H9 (cell line): ENCODE data around the gene SLC12A8. TPM values are rescaled to one million over a fixed set of nuclear protein-coding genes. Genes with fewer than 3 reads are reported as not detected.

ENCODE experiments used
- DNase-seq: peaks from one replicate; pipeline ENCODE4 v3.0.0-alpha.2; 2017
- H2AFZ ChIP-seq: one replicate; pipeline ENCODE4 v1.6.1; 2013; ENCODE audit warnings: mild to moderate bottlenecking, low read length, control low read depth, moderate library complexity
- H2AK5ac ChIP-seq: 2 replicates; pipeline ENCODE4 v1.6.1; 2013; ENCODE audit warnings: low read length, control low read depth, mixed read lengths; ENCODE audit not compliant: insufficient read length
- H2BK120ac ChIP-seq: one replicate; pipeline ENCODE4 v1.6.1; 2013; ENCODE audit warnings: low read depth, mild to moderate bottlenecking, low read length, control low read depth, inconsistent platforms; ENCODE audit not compliant: poor library complexity, severe bottlenecking
- H2BK12ac ChIP-seq: 2 replicates; pipeline ENCODE4 v1.6.1; 2013; ENCODE audit warnings: low read length, control low read depth, mixed read lengths, low read depth; ENCODE audit not compliant: insufficient read length
- H2BK15ac ChIP-seq: 2 replicates; pipeline ENCODE4 v1.6.1; 2013; ENCODE audit warnings: low read depth, low read length, control low read depth
- H2BK20ac ChIP-seq: one replicate; pipeline ENCODE4 v1.6.1; 2013; ENCODE audit warnings: low read depth, mild to moderate bottlenecking, low read length, control low read depth, inconsistent platforms; ENCODE audit not compliant: poor library complexity, severe bottlenecking
- H2BK5ac ChIP-seq: 2 replicates; pipeline ENCODE4 v1.6.1; 2013; ENCODE audit warnings: low read length, control low read depth, mixed read lengths; ENCODE audit not compliant: insufficient read length
- H3K14ac ChIP-seq: 2 replicates; pipeline ENCODE4 v1.6.1; 2013; ENCODE audit warnings: low read length, control low read depth; ENCODE audit not compliant: insufficient read depth
- H3K18ac ChIP-seq: 2 replicates; pipeline ENCODE4 v1.6.1; 2013; ENCODE audit warnings: low read depth, mild to moderate bottlenecking, mixed read lengths, low read length, control low read depth; ENCODE audit not compliant: insufficient read length
- H3K23ac ChIP-seq: 2 replicates; pipeline ENCODE4 v1.6.1; 2013; ENCODE audit warnings: low read length, control low read depth, mixed read lengths, low read depth; ENCODE audit not compliant: insufficient read length
- H3K23me2 ChIP-seq: 2 replicates; pipeline ENCODE4 v1.6.1; 2013; ENCODE audit warnings: low read depth, mild to moderate bottlenecking, mixed read lengths, low read length, control low read depth; ENCODE audit not compliant: insufficient read length, poor library complexity, severe bottlenecking
- H3K27ac ChIP-seq: 2 replicates; pipeline ENCODE4 v1.5.1; 2013; ENCODE audit warnings: low read length, control low read depth, mixed read lengths, low read depth; ENCODE audit not compliant: insufficient read length
- H3K27me3 ChIP-seq: 2 replicates; pipeline ENCODE4 v1.6.1; 2013; ENCODE audit warnings: low read length, control low read depth, inconsistent platforms; ENCODE audit not compliant: insufficient read depth
- H3K4ac ChIP-seq: 2 replicates; pipeline ENCODE4 v1.6.1; 2013; ENCODE audit warnings: low read depth, mild to moderate bottlenecking, control low read depth, inconsistent platforms, low read length, moderate library complexity
- H3K4me1 ChIP-seq: 2 replicates; pipeline ENCODE4 v1.6.1; 2013; ENCODE audit warnings: low read length, control low read depth, inconsistent platforms; ENCODE audit not compliant: insufficient read depth
- H3K4me2 ChIP-seq: 2 replicates; pipeline ENCODE4 v1.6.1; 2013; ENCODE audit warnings: low read length, control low read depth, mixed read lengths; ENCODE audit not compliant: insufficient read length, insufficient read depth
- H3K56ac ChIP-seq: 2 replicates; pipeline ENCODE4 v1.6.1; 2013; ENCODE audit warnings: low read depth, mild to moderate bottlenecking, mixed read lengths, low read length, control low read depth; ENCODE audit not compliant: insufficient read length
- H3K79me1 ChIP-seq: 2 replicates; pipeline ENCODE4 v1.6.1; 2013; ENCODE audit warnings: low read depth, mild to moderate bottlenecking, moderate library complexity, low read length, control low read depth, inconsistent platforms; ENCODE audit not compliant: insufficient read depth, poor library complexity, severe bottlenecking
- H3K79me2 ChIP-seq: 2 replicates; pipeline ENCODE4 v1.6.1; 2013; ENCODE audit warnings: low read length, control low read depth, inconsistent platforms; ENCODE audit not compliant: insufficient read depth
- H3K9ac ChIP-seq: 2 replicates; pipeline ENCODE4 v1.6.1; 2013; ENCODE audit warnings: low read length, control low read depth, mixed read lengths; ENCODE audit not compliant: insufficient read length; ENCODE audit errors: extremely low read depth
- H3K9me3 ChIP-seq: one replicate; pipeline ENCODE4 v1.6.1; 2013; ENCODE audit warnings: low read depth, low read length, inconsistent platforms; ENCODE audit not compliant: control insufficient read depth
- H3T11ph ChIP-seq: one replicate; pipeline ENCODE4 v1.6.1; 2013; ENCODE audit warnings: mild to moderate bottlenecking, low read length, control low read depth, inconsistent platforms
- H4K20me1 ChIP-seq: one replicate; pipeline ENCODE4 v1.6.1; 2013; ENCODE audit not compliant: control insufficient read depth, insufficient read length, insufficient read depth
- H4K5ac ChIP-seq: 2 replicates; pipeline ENCODE4 v1.6.1; 2013; ENCODE audit warnings: low read depth, mild to moderate bottlenecking, mixed read lengths, low read length, control low read depth; ENCODE audit not compliant: insufficient read length
- H4K8ac ChIP-seq: replicated peaks from 2 replicates; pipeline ENCODE4 v1.6.1; 2013; ENCODE audit warnings: low read length, control low read depth, mixed read lengths, low read depth; ENCODE audit not compliant: insufficient read length
- H4K91ac ChIP-seq: 2 replicates; pipeline ENCODE4 v1.6.1; 2013; ENCODE audit warnings: low read depth, mild to moderate bottlenecking, moderate library complexity, mixed read lengths, low read length, control low read depth; ENCODE audit not compliant: insufficient read length
- H3K27ac Mint-ChIP-seq, 3 experiments: 2 replicates in 2 of 3; 3 replicates in 1 of 3; pipeline ENCODE4 v1.8.0; 2020 to 2021; ENCODE audit warnings: mixed read lengths in 3 of 3, mild to moderate bottlenecking in 1 of 3, moderate library complexity in 1 of 3
- H3K27me3 Mint-ChIP-seq: 2 replicates; pipeline ENCODE4 v1.8.0; 2021; ENCODE audit warnings: low read depth, mild to moderate bottlenecking, moderate library complexity, mixed read lengths
- H3K36me3 Mint-ChIP-seq, 3 experiments: 2 replicates in 2 of 3; 3 replicates in 1 of 3; pipeline ENCODE4 v1.8.0; 2020 to 2021; ENCODE audit warnings: low read depth in 3 of 3, mixed read lengths in 3 of 3; ENCODE audit not compliant: insufficient read depth in 1 of 3
- H3K4me1 Mint-ChIP-seq, 2 experiments: 2 replicates each; pipeline ENCODE4 v1.8.0; 2020; ENCODE audit warnings: mixed read lengths in 2 of 2
- H3K4me3 Mint-ChIP-seq, 2 experiments: 2 replicates in 1 of 2; 3 replicates in 1 of 2; pipeline ENCODE4 v1.8.0; 2020 to 2021; ENCODE audit warnings: mild to moderate bottlenecking in 2 of 2, mixed read lengths in 2 of 2, moderate library complexity in 1 of 2
- H3K9me3 Mint-ChIP-seq, 2 experiments: 2 replicates in 1 of 2; 3 replicates in 1 of 2; pipeline ENCODE4 v1.8.0; 2020; ENCODE audit warnings: mild to moderate bottlenecking in 2 of 2, mixed read lengths in 2 of 2, moderate library complexity in 1 of 2
- CTCF ChIP-seq: fragments of 200-600 bp; sonication (generic); conservative IDR thresholded peaks from 3 replicates; pipeline ENCODE4 v1.8.0; 2021; ENCODE audit warnings: antibody characterized with exemption, mild to moderate bottlenecking
- total RNA-seq: library from RNA; stranded (reverse); gene quantifications from 2 replicates; pipeline ENCODE4 v1.2.1, GENCODE V29; 2021

SLC12A8 gene
- total RNA-seq, 1 experiment from 2014 or later: 8.2 TPM

- no peak overlapping the region for H3K18ac ChIP-seq
- no peak for TF ChIP-seq CTCF
- H3K4me2 ChIP-seq: no peak overlapping the region
- Mint-ChIP-seq H3K4me3 (no peak overlapping the region), H3K9me3 (no peaks in the 10 kb centered on the region), H3K36me3 (peaks cover 2 to 14% (median 8%) of the 10 kb centered on the region in 3 experiments; a peak in 5 of 7 replicates), H3K4me1 (no peaks in the 10 kb centered on the region), H3K27ac (no peak overlapping the region), H3K27me3 (no peaks in the 10 kb centered on the region)
- no peaks in the 10 kb centered on the region for H3K27me3 ChIP-seq
- no peak overlapping the region for H4K5ac ChIP-seq
- no peak for DNase-seq
- no peak overlapping the region for H3K9ac ChIP-seq
- H3K4ac ChIP-seq: no peak overlapping the region
- no peaks in the 10 kb centered on the region for H4K20me1 ChIP-seq
- H3K9me3 ChIP-seq: no peaks in the 10 kb centered on the region
- H3K56ac ChIP-seq: no peak overlapping the region
- no peak overlapping the region for H4K8ac ChIP-seq
- no peak overlapping the region for H3K23ac ChIP-seq
- H2AK5ac ChIP-seq: no peak overlapping the region
- no peak overlapping the region for H3K14ac ChIP-seq
- H3K23me2 ChIP-seq: no peaks in the 10 kb centered on the region
- H3K79me1 ChIP-seq: no peaks in the 10 kb centered on the region
- H3K4me1 ChIP-seq: no peaks in the 10 kb centered on the region
- H3T11ph ChIP-seq: no peak overlapping the region
- no peak overlapping the region for H2BK5ac ChIP-seq
- H2BK15ac ChIP-seq: no peak overlapping the region
- H2BK12ac ChIP-seq: no peak overlapping the region
- H2AFZ ChIP-seq: no peak overlapping the region
- no peak overlapping the region for H4K91ac ChIP-seq
- no peak overlapping the region for H2BK20ac ChIP-seq
- H2BK120ac ChIP-seq: no peak overlapping the region
- H3K79me2 ChIP-seq: no peaks in the 10 kb centered on the region
- H3K27ac ChIP-seq: no peak overlapping the region
These were observed 127.4 kb downstream of the SLC12A8 start for GRCh38 chr3:125085166-125085565.
